Right cardiac atrium (tissue), 5 donors: ENCODE data around the gene ETDC. TPM values are rescaled to one million over a fixed set of nuclear protein-coding genes. Genes with fewer than 3 reads are reported as not detected.
"Not testable (repeated sequence)": the region's sequence is repeated elsewhere in the genome, so short reads cannot be mapped to it uniquely, and the experiment has no call there.

ENCODE experiments used
- ATAC-seq, 2 donors: fragments of 200-7000 bp; cut with Tn5 transposase; one replicate each; pipeline versions ENCODE4 v1.8.0 to v1.9.1; 2020; ENCODE audit warnings: moderate library complexity in 2 of 2, mild to moderate bottlenecking in 1 of 2
- DNase-seq, 3 donors: peaks; one replicate each; pipeline ENCODE4 v3.0.0-alpha.2; 2020
- H3K27ac ChIP-seq: one replicate; pipeline ENCODE4 v1.5.1; 2013; ENCODE audit warnings: mild to moderate bottlenecking, low read length, control low read depth, moderate library complexity
- H3K27me3 ChIP-seq: one replicate; pipeline ENCODE4 v1.6.1; 2013; ENCODE audit not compliant: control insufficient read depth, insufficient read depth
- H3K4me1 ChIP-seq: one replicate; pipeline ENCODE4 v1.6.1; 2013; ENCODE audit warnings: low read length; ENCODE audit not compliant: control insufficient read depth, insufficient read depth
- H3K4me3 ChIP-seq: one replicate; pipeline ENCODE4 v1.5.1; 2013; ENCODE audit warnings: low read length, control low read depth
- H3K9me3 ChIP-seq: one replicate; pipeline ENCODE4 v1.6.1; 2013; ENCODE audit warnings: low read length; ENCODE audit not compliant: control insufficient read depth
- WGBS: extraction: QIAGEN DNeasy Blood & Tissue Kit; methylation state at CpG from one replicate; pipeline ENCODE4 v1.1.7; 2013; 5-methylcytosine and 5-hydroxymethylcytosine counted together
- intact Hi-C, 4 donors: fragments of 100-400 bp; cut with DNase I; formaldehyde crosslinking; loops; one replicate each; pipeline versions ENCODE4 v1.11.0 to v1.14.0; 2022 to 2023
- long read RNA-seq, 4 donors: library from polyadenylated mRNA; unstranded; transcript quantifications; one replicate each; pipeline ENCODE4 v2.0.0, GENCODE V29; 2020 to 2021
- polyA plus RNA-seq: library from polyadenylated mRNA; stranded (reverse); fragments of 200-250 nt; gene quantifications from one replicate; pipeline ENCODE4 v1.2.3, GENCODE V29; 2013
- total RNA-seq, 4 donors: library from RNA; stranded (reverse); fragmentation: NEBNext Ultra II Directional; extraction: Animal tissue kit (Norgen Biotek cat#: 25700); gene quantifications; one replicate each; pipeline ENCODE4 v1.2.1, GENCODE V29; 2021
- donor health status: healthy with polysubstance abuse.
- donor health status: DM: no; HTN: yes; CAD: no.
- donor health status: DM: no; HTN: no; CAD: no.
- donor health status: DM: no; HTN: yes; CAD: no; lungs with severe emphysema.
- donor health status: DM: yes; HTN: yes; CAD: no.

Gene ETDC
- total RNA-seq (not detected), polyA plus RNA-seq (not detected)
- long read RNA-seq, donor 1: 0 reads
- long read RNA-seq, donor 2: 0 reads
- long read RNA-seq, donor 3: 0 reads
- long read RNA-seq, donor 4: 0 reads

GRCh38 chrX:135309430-135309923, at the start of gene ETDC:
ETDC (plus strand) TSS chrX:135309480; CDS start chrX:135309480, 0 bp downstream.
- intact Hi-C loops: no loop called here
- 93% methylated on average over 1 of the region's 1 CpG for WGBS
- ATAC-seq (no peak), DNase-seq (no peak)
- H3K27ac ChIP-seq: no peak within 1 kb of the TSS
- H3K9me3 ChIP-seq: no peaks in the 10 kb centered on the region
- H3K27me3 ChIP-seq: no peaks in the 10 kb centered on the region
- H3K4me3 ChIP-seq: no peak within 1 kb of the TSS
- H3K4me1 ChIP-seq: no peaks in the 10 kb centered on the region

- DNase-seq, H3K9me3 ChIP-seq, H3K4me1 ChIP-seq, H3K27ac ChIP-seq, ATAC-seq, H3K27me3 ChIP-seq, H3K4me3 ChIP-seq, intact Hi-C loops: not testable (repeated sequence)
- 91% methylated on average over 2 of the region's 2 CpGs for WGBS
These were observed 48.3 kb upstream of the ETDC start for GRCh38 chrX:135260976-135261375.

- H3K4me1 ChIP-seq, intact Hi-C loops, H3K27ac ChIP-seq, ATAC-seq, H3K4me3 ChIP-seq, H3K27me3 ChIP-seq, H3K9me3 ChIP-seq: not testable (repeated sequence)
- 93% methylated on average over 8 of the region's 8 CpGs for WGBS
- DNase-seq: peak in 1 of 3 donors; percentile 12
These were observed 45.9 kb upstream of the ETDC start for GRCh38 chrX:135263376-135263775.

- DNase-seq (no peak), ATAC-seq (no peak)
- intact Hi-C loops: no loop called here
- no peak overlapping the region for H3K27ac ChIP-seq
- no peaks in the 10 kb centered on the region for H3K27me3 ChIP-seq
- H3K9me3 ChIP-seq: no peaks in the 10 kb centered on the region
- no peak overlapping the region for H3K4me3 ChIP-seq
- 84% methylated on average over 4 of the region's 4 CpGs for WGBS
- no peaks in the 10 kb centered on the region for H3K4me1 ChIP-seq
These were observed 45.1 kb upstream of the ETDC start for GRCh38 chrX:135264206-135264605.

GRCh38 chrX:135273162-135273561, 36.1 kb upstream of the ETDC start:
- DNase-seq (no peak), ATAC-seq (no peak)
- Histone ChIP-seq H3K9me3 (no peaks in the 10 kb centered on the region), H3K27ac (no peak overlapping the region), H3K4me1 (no peaks in the 10 kb centered on the region), H3K27me3 (no peaks in the 10 kb centered on the region), H3K4me3 (no peak overlapping the region)
- WGBS: 91% methylated on average over 5 of the region's 5 CpGs
- intact Hi-C loops: no loop called here

- Histone ChIP-seq H3K27ac (no peak overlapping the region), H3K4me3 (no peak overlapping the region), H3K9me3 (no peaks in the 10 kb centered on the region), H3K27me3 (no peaks in the 10 kb centered on the region), H3K4me1 (no peaks in the 10 kb centered on the region)
- ATAC-seq: no peak
- no peak for DNase-seq
- intact Hi-C loops: no loop called here
These were observed 33.3 kb upstream of the ETDC start for GRCh38 chrX:135275973-135276372.

GRCh38 chrX:135287266-135287823, 21.9 kb upstream of the ETDC start:
- no peaks in the 10 kb centered on the region for H3K27me3 ChIP-seq
- H3K9me3 ChIP-seq: no peaks in the 10 kb centered on the region
- no peaks in the 10 kb centered on the region for H3K4me1 ChIP-seq
- no peak overlapping the region for H3K4me3 ChIP-seq
- no peak for ATAC-seq
- WGBS: 100% methylated on average over 2 of the region's 2 CpGs
- intact Hi-C loops: no loop called here
- H3K27ac ChIP-seq: no peak overlapping the region
- DNase-seq: no peak

- ATAC-seq (peak; percentile 78 to 88), DNase-seq (peak; percentile 39 to 67 (median 65))
- intact Hi-C loops: no loop called here
- no peak overlapping the region for H3K27ac ChIP-seq
- no peaks in the 10 kb centered on the region for H3K4me1 ChIP-seq
- no peaks in the 10 kb centered on the region for H3K9me3 ChIP-seq
- WGBS: 28% methylated on average over 26 of the region's 26 CpGs
- H3K27me3 ChIP-seq: no peaks in the 10 kb centered on the region
- H3K4me3 ChIP-seq: peak overlapping the region; percentile 39
These were observed 13.9 kb upstream of the ETDC start for GRCh38 chrX:135295238-135295943.

- no peak overlapping the region for H3K27ac ChIP-seq
These were observed 13.4 kb upstream of the ETDC start for GRCh38 chrX:135295944-135296305.

GRCh38 chrX:135302269-135302873, 6.9 kb upstream of the ETDC start:
- intact Hi-C loops: no loop called here
- Histone ChIP-seq H3K27me3 (no peaks in the 10 kb centered on the region), H3K27ac (no peak overlapping the region), H3K4me3 (no peak overlapping the region), H3K4me1 (no peaks in the 10 kb centered on the region), H3K9me3 (no peaks in the 10 kb centered on the region)
- 73% methylated on average over 5 of the region's 5 CpGs for WGBS
- DNase-seq (no peak), ATAC-seq (no peak)

More at GRCh38 chrX:135295944-135296305, 13.4 kb upstream of the ETDC start:
- 17% methylated on average over 10 of the region's 10 CpGs for WGBS
- H3K4me1 ChIP-seq: no peaks in the 10 kb centered on the region
- no peak for ATAC-seq
- DNase-seq: no peak
- intact Hi-C loops: no loop called here
- no peaks in the 10 kb centered on the region for H3K27me3 ChIP-seq
- H3K4me3 ChIP-seq: peak overlapping the region; percentile 16
- no peaks in the 10 kb centered on the region for H3K9me3 ChIP-seq

GRCh38 chrX:135304741-135305140, 4.5 kb upstream of the ETDC start:
- no peak for DNase-seq
- WGBS: 100% methylated on average over 2 of the region's 2 CpGs
- intact Hi-C loops: no loop called here
- no peaks in the 10 kb centered on the region for H3K4me1 ChIP-seq
- no peaks in the 10 kb centered on the region for H3K9me3 ChIP-seq
- H3K27me3 ChIP-seq: no peaks in the 10 kb centered on the region
- ATAC-seq: no peak
- no peak overlapping the region for H3K27ac ChIP-seq
- no peak overlapping the region for H3K4me3 ChIP-seq
